Stomach (tissue), 4 donors: ENCODE data around the gene GPC2.

Source experiments
- EP300 ChIP-seq: sonication (generic); formaldehyde crosslinking; IDR thresholded peaks from one replicate; pipeline ENCODE4 v1.6.1; 2017; ENCODE audit warnings: antibody characterized with exemption
- POLR2A ChIP-seq, 4 donors: fragments of 450-650 bp; IDR thresholded peaks; one replicate each; pipeline ENCODE4 v1.6.1; 2016; ENCODE audit warnings: antibody characterized with exemption in 4 of 4, control low read depth in 2 of 4, mild to moderate bottlenecking in 1 of 4, moderate library complexity in 1 of 4
- POLR2AphosphoS5 ChIP-seq, 3 donors: sonication (generic); formaldehyde crosslinking; IDR thresholded peaks; one replicate each; pipeline ENCODE4 v1.6.1; 2016; ENCODE audit warnings: antibody characterized with exemption in 3 of 3
- TF ChIP-seq, protein P1 (sequence below), 7 experiments: fragments of 450-650 bp in 4 of 7; fragments of 200-600 bp in 3 of 7; sonication (generic) in 3 of 7; IDR thresholded peaks; one replicate each; pipeline ENCODE4 v1.5.1; 2016 to 2019; ENCODE audit warnings: antibody characterized with exemption in 7 of 7, control low read depth in 2 of 7, mild to moderate bottlenecking in 1 of 7

DNA sequence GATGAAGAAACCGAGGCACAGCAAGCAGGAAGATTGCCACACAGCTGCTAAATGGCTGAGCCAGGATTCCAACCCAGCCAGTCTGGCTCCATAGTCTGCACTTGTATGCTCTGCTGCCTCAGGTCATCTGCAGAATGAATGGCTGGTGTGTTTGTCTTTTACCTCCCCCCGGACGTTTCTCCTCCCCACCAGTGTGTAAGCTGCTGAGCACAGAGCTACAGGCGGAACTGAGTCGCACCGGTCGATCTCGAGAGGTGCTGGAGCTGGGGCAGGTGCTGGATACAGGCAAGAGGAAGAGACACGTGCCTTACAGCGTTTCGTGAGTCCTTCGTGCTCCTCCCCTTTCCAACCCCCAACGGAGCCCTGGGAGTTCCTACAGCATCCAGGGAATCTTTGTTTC is 55.1 kb downstream of the GPC2 start:
- TF ChIP-seq, protein P1, sequence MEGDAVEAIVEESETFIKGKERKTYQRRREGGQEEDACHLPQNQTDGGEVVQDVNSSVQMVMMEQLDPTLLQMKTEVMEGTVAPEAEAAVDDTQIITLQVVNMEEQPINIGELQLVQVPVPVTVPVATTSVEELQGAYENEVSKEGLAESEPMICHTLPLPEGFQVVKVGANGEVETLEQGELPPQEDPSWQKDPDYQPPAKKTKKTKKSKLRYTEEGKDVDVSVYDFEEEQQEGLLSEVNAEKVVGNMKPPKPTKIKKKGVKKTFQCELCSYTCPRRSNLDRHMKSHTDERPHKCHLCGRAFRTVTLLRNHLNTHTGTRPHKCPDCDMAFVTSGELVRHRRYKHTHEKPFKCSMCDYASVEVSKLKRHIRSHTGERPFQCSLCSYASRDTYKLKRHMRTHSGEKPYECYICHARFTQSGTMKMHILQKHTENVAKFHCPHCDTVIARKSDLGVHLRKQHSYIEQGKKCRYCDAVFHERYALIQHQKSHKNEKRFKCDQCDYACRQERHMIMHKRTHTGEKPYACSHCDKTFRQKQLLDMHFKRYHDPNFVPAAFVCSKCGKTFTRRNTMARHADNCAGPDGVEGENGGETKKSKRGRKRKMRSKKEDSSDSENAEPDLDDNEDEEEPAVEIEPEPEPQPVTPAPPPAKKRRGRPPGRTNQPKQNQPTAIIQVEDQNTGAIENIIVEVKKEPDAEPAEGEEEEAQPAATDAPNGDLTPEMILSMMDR (IDR thresholded peaks at IDR 0.05), result no peak
- TF ChIP-seq POLR2AphosphoS5 (IDR thresholded peaks at IDR 0.05), result no peak
- no peak for TF ChIP-seq POLR2A (IDR thresholded peaks at IDR 0.05)
- TF ChIP-seq EP300, result no peak
